Bronchus fibroblast of lung (primary cell): ENCODE measurements around the gene DUSP5. TPM values are rescaled to one million over a fixed set of nuclear protein-coding genes. Genes with fewer than 3 reads are reported as not detected.

Source experiments
- total RNA-seq: library from RNA; depleted of rRNA; stranded (reverse); fragments of >200 nt; gene quantifications from 2 replicates; pipeline ENCODE4 v1.2.3, GENCODE V29; 2015

DUSP5 gene, protein sequence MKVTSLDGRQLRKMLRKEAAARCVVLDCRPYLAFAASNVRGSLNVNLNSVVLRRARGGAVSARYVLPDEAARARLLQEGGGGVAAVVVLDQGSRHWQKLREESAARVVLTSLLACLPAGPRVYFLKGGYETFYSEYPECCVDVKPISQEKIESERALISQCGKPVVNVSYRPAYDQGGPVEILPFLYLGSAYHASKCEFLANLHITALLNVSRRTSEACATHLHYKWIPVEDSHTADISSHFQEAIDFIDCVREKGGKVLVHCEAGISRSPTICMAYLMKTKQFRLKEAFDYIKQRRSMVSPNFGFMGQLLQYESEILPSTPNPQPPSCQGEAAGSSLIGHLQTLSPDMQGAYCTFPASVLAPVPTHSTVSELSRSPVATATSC
- total RNA-seq = 27.4 and 29.0 TPM in 2 replicates

DNA sequence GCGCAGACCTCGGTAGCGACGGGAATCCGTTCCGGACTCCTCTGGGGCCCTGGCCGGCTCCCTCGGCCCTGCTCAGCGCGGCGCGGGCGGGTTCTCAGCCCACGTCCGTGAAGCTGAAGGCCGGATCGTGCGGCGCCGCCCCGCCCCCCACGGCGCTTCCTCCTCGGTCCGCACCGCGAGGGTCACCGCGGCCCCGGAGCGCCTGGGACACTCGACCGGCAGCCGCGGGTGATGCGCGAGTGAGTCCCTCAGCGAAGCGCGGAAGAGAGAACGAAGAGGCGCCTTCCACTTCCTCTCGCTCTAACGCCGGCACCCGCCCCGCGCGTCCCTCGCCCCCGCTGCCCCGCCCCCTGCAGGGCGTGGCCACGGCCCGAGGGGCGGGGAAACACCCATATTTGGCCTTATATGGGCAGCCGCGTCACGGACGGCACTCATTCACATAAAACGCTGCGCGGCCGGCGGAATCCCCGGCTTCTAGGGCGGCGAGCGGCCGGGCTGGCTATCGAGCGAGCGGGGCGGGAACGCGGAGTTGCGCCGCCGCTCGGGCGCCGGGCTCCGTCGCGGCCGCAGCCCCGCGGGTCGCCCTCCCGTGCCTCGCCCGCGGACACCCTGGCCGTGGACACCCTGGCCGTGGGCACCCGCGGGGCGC is at the start of gene DUSP5:
Gene DUSP5, plus strand, starts transcription at position 470 of the 649 bp plus-strand sequence. CDS start 215 bp downstream, outside the sequence.

Other genes starting within 250 kb of the DUSP5 start
- 1.8 and 3.7 TPM in 2 replicates for gene SMNDC1, start 193.0 kb upstream of the DUSP5 start, total RNA-seq
- 18.0 and 28.1 TPM in 2 replicates for gene SMC3, start 69.8 kb downstream of the DUSP5 start, total RNA-seq
- under 0.01 TPM in 2 replicates for gene RBM20, start 146.4 kb downstream of the DUSP5 start, total RNA-seq